BJ (cell line): ENCODE measurements around the gene GFOD1. TPM values are rescaled to one million over a fixed set of nuclear protein-coding genes. Genes with fewer than 3 reads are reported as not detected.

ENCODE experiments used
- CTCF ChIA-PET: fragments of 350-600 bp; formaldehyde crosslinking; extraction: SDS; loops from one replicate; lab custom pipeline; 2021; ENCODE audit warnings: antibody characterized with exemption, inconsistent platforms; lab: Yijun Ruan, JAX
- POLR2A ChIA-PET: fragments of 300-600 bp; sonication (Branson Sonifier 250); formaldehyde crosslinking; extraction: SDS; loops from one replicate; lab custom pipeline; 2021; ENCODE audit warnings: antibody characterized with exemption; lab: Charles Lee
- DNase-seq: peaks from one replicate; pipeline ENCODE4 v3.0.0-alpha.2; 2011; ENCODE audit warnings: low read depth
- H3K27me3 ChIP-seq: 2 replicates; pipeline ENCODE4 v1.6.0; 2011; ENCODE audit warnings: low read length; ENCODE audit not compliant: control insufficient read depth, insufficient read depth
- H3K36me3 ChIP-seq: 2 replicates; pipeline ENCODE4 v1.5.1; 2011; ENCODE audit warnings: low read length; ENCODE audit not compliant: control insufficient read depth, insufficient read depth
- H3K4me3 ChIP-seq: 2 replicates; pipeline ENCODE4 v1.5.1; 2011; ENCODE audit warnings: low read depth, mild to moderate bottlenecking, control low read depth, low read length
- polyA plus RNA-seq: library from polyadenylated mRNA; depleted of rRNA; stranded (reverse); fragments of >200 nt; gene quantifications from 2 replicates; pipeline ENCODE4 v1.2.3, GENCODE V29; 2011
- TF ChIP-seq, protein P1 (sequence below): IDR thresholded peaks from 2 replicates; pipeline ENCODE4 v1.5.1; 2011; ENCODE audit warnings: low read depth, mild to moderate bottlenecking, control low read depth, inconsistent platforms, low read length, moderate library complexity; ENCODE audit not compliant: insufficient read depth

Gene GFOD1
- polyA plus RNA-seq, 1 experiment: 0.76 TPM

DNA sequence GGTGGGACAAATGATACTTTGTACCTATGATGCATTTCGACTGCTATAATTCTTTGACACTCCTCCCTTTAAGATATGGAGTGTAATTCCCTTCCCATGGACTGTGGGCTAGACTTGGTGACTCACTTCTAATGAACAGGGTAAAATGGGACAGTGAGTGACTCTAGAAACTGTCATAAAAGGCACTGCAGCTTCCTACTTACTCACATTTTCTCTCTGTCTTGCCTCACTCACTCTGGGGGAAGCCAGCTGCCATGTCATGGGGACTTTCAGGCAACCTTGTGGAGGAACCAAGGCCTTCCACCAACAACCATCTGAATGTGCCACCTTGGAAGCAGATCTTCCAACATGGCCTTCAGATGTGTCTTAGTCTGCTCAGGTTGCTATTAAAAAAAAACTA, 12.9 kb upstream of the GFOD1 start:
- no peak for DNase-seq
- POLR2A ChIA-PET: no interaction called here
- CTCF ChIA-PET: no interaction called here
- 0 out of 2 replicates have a peak, but pooled peaks cover 1% of the 10 kb centered on the region for H3K27me3 ChIP-seq
- no peak overlapping the region for H3K4me3 ChIP-seq
- TF ChIP-seq, protein P1, sequence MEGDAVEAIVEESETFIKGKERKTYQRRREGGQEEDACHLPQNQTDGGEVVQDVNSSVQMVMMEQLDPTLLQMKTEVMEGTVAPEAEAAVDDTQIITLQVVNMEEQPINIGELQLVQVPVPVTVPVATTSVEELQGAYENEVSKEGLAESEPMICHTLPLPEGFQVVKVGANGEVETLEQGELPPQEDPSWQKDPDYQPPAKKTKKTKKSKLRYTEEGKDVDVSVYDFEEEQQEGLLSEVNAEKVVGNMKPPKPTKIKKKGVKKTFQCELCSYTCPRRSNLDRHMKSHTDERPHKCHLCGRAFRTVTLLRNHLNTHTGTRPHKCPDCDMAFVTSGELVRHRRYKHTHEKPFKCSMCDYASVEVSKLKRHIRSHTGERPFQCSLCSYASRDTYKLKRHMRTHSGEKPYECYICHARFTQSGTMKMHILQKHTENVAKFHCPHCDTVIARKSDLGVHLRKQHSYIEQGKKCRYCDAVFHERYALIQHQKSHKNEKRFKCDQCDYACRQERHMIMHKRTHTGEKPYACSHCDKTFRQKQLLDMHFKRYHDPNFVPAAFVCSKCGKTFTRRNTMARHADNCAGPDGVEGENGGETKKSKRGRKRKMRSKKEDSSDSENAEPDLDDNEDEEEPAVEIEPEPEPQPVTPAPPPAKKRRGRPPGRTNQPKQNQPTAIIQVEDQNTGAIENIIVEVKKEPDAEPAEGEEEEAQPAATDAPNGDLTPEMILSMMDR: no peak
- H3K36me3 ChIP-seq: no peaks in the 10 kb centered on the region

GRCh38 chr6:13496513-13497190, 9.3 kb upstream of the GFOD1 start:
- ChIA-PET POLR2A (no interaction called here), CTCF (interaction anchor here (0.5 to 0.6 kb wide), 2 partner anchors 59 to 99 kb away, joined by 3 read pairs; no protein-coding TSS in a partner anchor)
- Histone ChIP-seq H3K27me3 (no peaks in the 10 kb centered on the region), H3K4me3 (no peak overlapping the region), H3K36me3 (no peaks in the 10 kb centered on the region)
- no peak for DNase-seq
- TF ChIP-seq, protein P1: no peak

- H3K36me3 ChIP-seq: no peaks in the 10 kb centered on the region
- no peak overlapping the region for H3K4me3 ChIP-seq
- no peaks in the 10 kb centered on the region for H3K27me3 ChIP-seq
- ChIA-PET POLR2A (no interaction called here), CTCF (no interaction called here)
- TF ChIP-seq, protein P1: no peak
- no peak for DNase-seq
Observed at GRCh38 chr6:13495818-13496217, 8.4 kb upstream of the GFOD1 start.

- H3K4me3 ChIP-seq: no peak overlapping the region
- CTCF ChIA-PET: no interaction called here
- no peak for DNase-seq
- POLR2A ChIA-PET: no interaction called here
- TF ChIP-seq, protein P1: no peak
- H3K36me3 ChIP-seq: no peaks in the 10 kb centered on the region
- no peaks in the 10 kb centered on the region for H3K27me3 ChIP-seq
Observed at GRCh38 chr6:13495112-13495776, 7.8 kb upstream of the GFOD1 start.

- POLR2A ChIA-PET: no interaction called here
- TF ChIP-seq, protein P1: no peak
- Histone ChIP-seq H3K27me3 (no peaks in the 10 kb centered on the region), H3K36me3 (no peaks in the 10 kb centered on the region), H3K4me3 (no peak overlapping the region)
- CTCF ChIA-PET: interaction anchor here (0.6 kb wide), 1 partner anchor 41 kb away, joined by 3 read pairs; no protein-coding TSS in a partner anchor
- no peak for DNase-seq
Observed at GRCh38 chr6:13494137-13494536, 6.7 kb upstream of the GFOD1 start.
